ENCODE results near the gene LCNL1. TPM values are rescaled to one million over a fixed set of nuclear protein-coding genes. Genes with fewer than 3 reads are reported as not detected.

The LCNL1 gene
- total and polyA plus RNA-seq, 2 of the 13 experiments (the other 11 are each of a cell fraction or from before 2014, with no cell fraction given) = not detected

DNA sequence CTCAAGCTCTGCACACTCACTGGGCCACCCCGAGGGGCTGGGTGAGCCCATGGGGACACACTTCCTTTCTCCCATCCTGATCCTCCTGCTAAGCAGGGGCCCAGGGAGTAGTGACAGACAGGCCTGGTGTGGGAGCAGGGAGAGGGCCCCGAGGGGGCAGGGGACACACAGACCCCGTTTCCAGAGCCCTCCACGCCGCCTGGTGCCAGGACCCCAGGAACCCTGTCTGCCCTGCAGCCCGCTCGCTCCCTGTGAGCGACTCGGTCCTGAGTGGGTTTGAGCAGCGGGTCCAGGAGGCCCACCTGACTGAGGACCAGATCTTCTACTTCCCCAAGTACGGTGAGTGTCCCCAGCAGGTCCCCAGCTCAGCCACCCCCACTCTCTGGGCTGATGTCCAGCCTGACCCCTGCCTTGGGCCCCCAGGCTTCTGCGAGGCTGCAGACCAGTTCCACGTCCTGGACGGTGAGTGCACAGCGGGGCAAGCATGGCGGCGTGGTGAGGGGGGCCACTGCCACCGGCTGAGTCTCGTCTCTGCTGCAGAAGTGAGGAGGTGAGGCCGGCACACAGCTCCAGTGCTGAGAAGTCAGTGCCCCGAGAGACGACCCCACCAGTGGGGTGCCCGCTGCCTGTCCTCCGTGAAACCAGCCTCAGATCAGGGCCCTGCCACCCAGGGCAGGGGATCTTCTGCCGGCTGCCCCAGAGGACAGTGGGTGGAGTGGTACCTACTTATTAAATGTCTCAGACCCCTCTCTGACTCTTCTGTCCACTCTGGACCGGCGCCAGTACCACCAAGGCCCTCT, 36.4 kb upstream of the LCNL1 start:
- intact Hi-C loops (cut with micrococcal nuclease; ENCODE audit: unreplicated experiment) = loop anchor here (2.0 kb wide), 1 partner anchor 46 kb away; the partner anchor contains the start of gene PAXX
- WGBS (ENCODE audit: low lambda C conversion rate) = 66% methylated on average over 6 of the region's 27 CpGs
- Histone ChIP-seq H3K79me2 (ENCODE audit: insufficient read depth, low read length) (peaks cover 15% of the 10 kb centered on the region), H3K4me2 (ENCODE audit: low read depth, low read length) (peak overlapping the region; percentile 71), H3K27me3 (ENCODE audit: control insufficient read depth in 1 of 2, insufficient read depth in 2 of 2, low read length in 2 of 2) (no peaks in the 10 kb centered on the region), H4K20me1 (ENCODE audit: insufficient read depth, low read length) (no peaks in the 10 kb centered on the region), H2AFZ (ENCODE audit: low read length) (no peak overlapping the region), H3K9me3 (ENCODE audit: low read length) (no peaks in the 10 kb centered on the region), H3K36me3 (replicated peaks in 1 of 2; ENCODE audit: control insufficient read depth in 1 of 2, insufficient read depth in 2 of 2, low read length in 2 of 2) (peaks cover 5 to 13% of the 10 kb centered on the region in 2 experiments; a peak in 4 of 5 replicates), H3K27ac (ENCODE audit: extremely low read length, insufficient read depth, low read length) (peak overlapping the region; percentile 74), H3K4me1 (ENCODE audit: insufficient read depth, low read length) (peaks cover 56% of the 10 kb centered on the region), H3K4me3 (replicated peaks in 1 of 3; ENCODE audit: insufficient read depth in 1 of 3, low read depth in 2 of 3, low read length in 3 of 3) (peak overlapping the region in 2 of 3 experiments; percentile 9 to 52; a peak in 3 of 6 replicates), H3K9ac (ENCODE audit: insufficient read depth, low read depth, low read length) (0 out of 2 replicates have a peak overlapping the region, but pooled peaks have one; percentile 20)
- CTCF ChIA-PET (ENCODE audit: low intra/inter-chr PET ratio, low total read pairs) = no interaction called here
- ATAC-seq (no peak), DNase-seq (ENCODE audit: low spot score) (no peak), FAIRE-seq (no peak)
- in situ Hi-C loops (cut with HindIII; ENCODE audit: extremely low pct_ligation_motif_present, low pct_unique_long_range_greater_than_20kb) = loop anchor here (5.0 kb wide), 1 partner anchor 86 kb away; the partner anchor contains the start of gene FUT7
- POLR2A ChIA-PET = interaction anchor here (1.0 to 2.4 kb wide), 3 partner anchors 32 to 60 kb away, joined by 3 to 11 read pairs (median 7); partner anchors contain the start of gene TRAF2
- BruUV-seq (replicated peaks) = no TSS peak
- TF ChIP-seq, protein P1, sequence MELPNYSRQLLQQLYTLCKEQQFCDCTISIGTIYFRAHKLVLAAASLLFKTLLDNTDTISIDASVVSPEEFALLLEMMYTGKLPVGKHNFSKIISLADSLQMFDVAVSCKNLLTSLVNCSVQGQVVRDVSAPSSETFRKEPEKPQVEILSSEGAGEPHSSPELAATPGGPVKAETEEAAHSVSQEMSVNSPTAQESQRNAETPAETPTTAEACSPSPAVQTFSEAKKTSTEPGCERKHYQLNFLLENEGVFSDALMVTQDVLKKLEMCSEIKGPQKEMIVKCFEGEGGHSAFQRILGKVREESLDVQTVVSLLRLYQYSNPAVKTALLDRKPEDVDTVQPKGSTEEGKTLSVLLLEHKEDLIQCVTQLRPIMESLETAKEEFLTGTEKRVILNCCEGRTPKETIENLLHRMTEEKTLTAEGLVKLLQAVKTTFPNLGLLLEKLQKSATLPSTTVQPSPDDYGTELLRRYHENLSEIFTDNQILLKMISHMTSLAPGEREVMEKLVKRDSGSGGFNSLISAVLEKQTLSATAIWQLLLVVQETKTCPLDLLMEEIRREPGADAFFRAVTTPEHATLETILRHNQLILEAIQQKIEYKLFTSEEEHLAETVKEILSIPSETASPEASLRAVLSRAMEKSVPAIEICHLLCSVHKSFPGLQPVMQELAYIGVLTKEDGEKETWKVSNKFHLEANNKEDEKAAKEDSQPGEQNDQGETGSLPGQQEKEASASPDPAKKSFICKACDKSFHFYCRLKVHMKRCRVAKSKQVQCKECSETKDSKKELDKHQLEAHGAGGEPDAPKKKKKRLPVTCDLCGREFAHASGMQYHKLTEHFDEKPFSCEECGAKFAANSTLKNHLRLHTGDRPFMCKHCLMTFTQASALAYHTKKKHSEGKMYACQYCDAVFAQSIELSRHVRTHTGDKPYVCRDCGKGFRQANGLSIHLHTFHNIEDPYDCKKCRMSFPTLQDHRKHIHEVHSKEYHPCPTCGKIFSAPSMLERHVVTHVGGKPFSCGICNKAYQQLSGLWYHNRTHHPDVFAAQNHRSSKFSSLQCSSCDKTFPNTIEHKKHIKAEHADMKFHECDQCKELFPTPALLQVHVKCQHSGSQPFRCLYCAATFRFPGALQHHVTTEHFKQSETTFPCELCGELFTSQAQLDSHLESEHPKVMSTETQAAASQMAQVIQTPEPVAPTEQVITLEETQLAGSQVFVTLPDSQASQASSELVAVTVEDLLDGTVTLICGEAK (IDR thresholded peaks at IDR 0.05) = no peak
- TF ChIP-seq, protein P1 (CRISPR knock-in tag; IDR thresholded peaks at IDR 0.05) = 0 out of 2 replicates have a peak, but pooled peaks have one; percentile 24
- TF ChIP-seq SIX4 (CRISPR knock-in tag; IDR thresholded peaks at IDR 0.05) = no peak
- TF ChIP-seq, protein P2, sequence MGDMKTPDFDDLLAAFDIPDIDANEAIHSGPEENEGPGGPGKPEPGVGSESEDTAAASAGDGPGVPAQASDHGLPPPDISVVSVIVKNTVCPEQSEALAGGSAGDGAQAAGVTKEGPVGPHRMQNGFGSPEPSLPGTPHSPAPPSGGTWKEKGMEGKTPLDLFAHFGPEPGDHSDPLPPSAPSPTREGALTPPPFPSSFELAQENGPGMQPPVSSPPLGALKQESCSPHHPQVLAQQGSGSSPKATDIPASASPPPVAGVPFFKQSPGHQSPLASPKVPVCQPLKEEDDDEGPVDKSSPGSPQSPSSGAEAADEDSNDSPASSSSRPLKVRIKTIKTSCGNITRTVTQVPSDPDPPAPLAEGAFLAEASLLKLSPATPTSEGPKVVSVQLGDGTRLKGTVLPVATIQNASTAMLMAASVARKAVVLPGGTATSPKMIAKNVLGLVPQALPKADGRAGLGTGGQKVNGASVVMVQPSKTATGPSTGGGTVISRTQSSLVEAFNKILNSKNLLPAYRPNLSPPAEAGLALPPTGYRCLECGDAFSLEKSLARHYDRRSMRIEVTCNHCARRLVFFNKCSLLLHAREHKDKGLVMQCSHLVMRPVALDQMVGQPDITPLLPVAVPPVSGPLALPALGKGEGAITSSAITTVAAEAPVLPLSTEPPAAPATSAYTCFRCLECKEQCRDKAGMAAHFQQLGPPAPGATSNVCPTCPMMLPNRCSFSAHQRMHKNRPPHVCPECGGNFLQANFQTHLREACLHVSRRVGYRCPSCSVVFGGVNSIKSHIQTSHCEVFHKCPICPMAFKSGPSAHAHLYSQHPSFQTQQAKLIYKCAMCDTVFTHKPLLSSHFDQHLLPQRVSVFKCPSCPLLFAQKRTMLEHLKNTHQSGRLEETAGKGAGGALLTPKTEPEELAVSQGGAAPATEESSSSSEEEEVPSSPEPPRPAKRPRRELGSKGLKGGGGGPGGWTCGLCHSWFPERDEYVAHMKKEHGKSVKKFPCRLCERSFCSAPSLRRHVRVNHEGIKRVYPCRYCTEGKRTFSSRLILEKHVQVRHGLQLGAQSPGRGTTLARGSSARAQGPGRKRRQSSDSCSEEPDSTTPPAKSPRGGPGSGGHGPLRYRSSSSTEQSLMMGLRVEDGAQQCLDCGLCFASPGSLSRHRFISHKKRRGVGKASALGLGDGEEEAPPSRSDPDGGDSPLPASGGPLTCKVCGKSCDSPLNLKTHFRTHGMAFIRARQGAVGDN (CRISPR knock-in tag; IDR thresholded peaks at IDR 0.05) = peak; percentile 48; the same call in 1 of the 2 replicates
- TF ChIP-seq SMAD1 (CRISPR knock-in tag; IDR thresholded peaks at IDR 0.05; ENCODE audit: borderline replicate concordance, low read depth) = 0 out of 2 replicates have a peak, but pooled peaks have one; percentile 51
- no peak for TF ChIP-seq ZBTB3 (CRISPR knock-in tag; IDR thresholded peaks at IDR 0.05; ENCODE audit: borderline replicate concordance, low read depth)
- TF ChIP-seq, protein P3, sequence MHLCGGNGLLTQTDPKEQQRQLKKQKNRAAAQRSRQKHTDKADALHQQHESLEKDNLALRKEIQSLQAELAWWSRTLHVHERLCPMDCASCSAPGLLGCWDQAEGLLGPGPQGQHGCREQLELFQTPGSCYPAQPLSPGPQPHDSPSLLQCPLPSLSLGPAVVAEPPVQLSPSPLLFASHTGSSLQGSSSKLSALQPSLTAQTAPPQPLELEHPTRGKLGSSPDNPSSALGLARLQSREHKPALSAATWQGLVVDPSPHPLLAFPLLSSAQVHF (CRISPR knock-in tag; IDR thresholded peaks at IDR 0.05) = 0 out of 2 replicates have a peak, but pooled peaks have one; percentile 6
